Activated CD8-positive, alpha-beta T cell treated with anti-CD3 and anti-CD28 coated beads for 36 hours (primary cell): ENCODE results near the gene ZDHHC21. TPM values are rescaled to one million over a fixed set of nuclear protein-coding genes. Genes with fewer than 3 reads are reported as not detected.

Experiments used
- ATAC-seq: fragments of 200-7000 bp; cut with Tn5 transposase; one replicate; pipeline ENCODE4 v1.10.0; 2021; ENCODE audit warnings: mild to moderate bottlenecking, moderate library complexity
- CTCF ChIA-PET: fragments of 350-600 bp; sonication (Branson Sonifier 250); formaldehyde crosslinking; loops from one replicate; lab custom pipeline; 2021; ENCODE audit warnings: antibody characterized with exemption; lab: Charles Lee
- POLR2A ChIA-PET: fragments of 350-600 bp; sonication (Branson Sonifier 250); formaldehyde crosslinking; loops from one replicate; lab custom pipeline; 2021; ENCODE audit warnings: antibody characterized with exemption; lab: Charles Lee
- DNase-seq: peaks from one replicate; pipeline ENCODE4 v3.0.0-alpha.2; 2020
- H3K27ac Mint-ChIP-seq: one replicate; pipeline ENCODE4 v1.8.0; 2021; ENCODE audit warnings: mild to moderate bottlenecking, mixed read lengths
- H3K27me3 Mint-ChIP-seq: one replicate; pipeline ENCODE4 v1.8.0; 2021; ENCODE audit warnings: mixed read lengths
- H3K36me3 Mint-ChIP-seq: one replicate; pipeline ENCODE4 v1.8.0; 2021; ENCODE audit warnings: low read depth, mixed read lengths
- H3K4me1 Mint-ChIP-seq: one replicate; pipeline ENCODE4 v1.8.0; 2021; ENCODE audit warnings: low read depth, mixed read lengths
- H3K4me3 Mint-ChIP-seq: one replicate; pipeline ENCODE4 v1.8.0; 2021; ENCODE audit warnings: mild to moderate bottlenecking, moderate library complexity, mixed read lengths
- H3K9me3 Mint-ChIP-seq: one replicate; pipeline ENCODE4 v1.8.0; 2021; ENCODE audit warnings: mixed read lengths
- CTCF ChIP-seq: fragments of 200-600 bp; IDR thresholded peaks from one replicate; pipeline ENCODE4 v1.8.0; 2022; ENCODE audit warnings: antibody characterized with exemption, mild to moderate bottlenecking
- intact Hi-C: fragments of 100-400 bp; cut with micrococcal nuclease; formaldehyde crosslinking; loops from one replicate; pipeline ENCODE4 v1.10.0; 2022
- total RNA-seq, 2 experiments: library from RNA; stranded (reverse); gene quantifications; one replicate each; pipeline ENCODE4 v1.2.3, GENCODE V29; 2021

The ZDHHC21 gene
- total RNA-seq, 2 experiments from 2014 or later, result 4.3 to 5.2 TPM

DNA sequence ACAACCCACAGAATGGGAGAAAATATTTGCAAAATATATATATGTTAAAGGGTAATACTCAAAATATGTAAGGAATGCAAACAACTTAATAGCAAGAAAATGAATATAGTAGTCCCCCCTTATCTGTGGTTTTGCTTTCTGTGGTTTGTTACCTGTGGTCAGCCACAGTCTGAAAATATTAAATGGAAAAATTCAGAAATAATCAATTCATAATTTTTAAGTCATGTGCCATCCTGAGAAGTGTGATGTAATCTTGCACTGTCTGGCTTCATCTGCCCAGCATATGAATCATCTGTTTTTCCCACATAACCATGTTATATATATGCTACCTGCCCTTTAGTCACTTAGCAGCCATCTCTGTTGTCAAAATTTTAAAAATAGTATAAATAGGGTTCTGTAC lies 17.6 kb upstream of the ZDHHC21 start:
- Mint-ChIP-seq H3K36me3 (peaks cover 1% of the 10 kb centered on the region), H3K27me3 (peaks cover 30% of the 10 kb centered on the region), H3K27ac (no peak overlapping the region), H3K4me3 (no peak overlapping the region), H3K4me1 (peaks cover 4% of the 10 kb centered on the region), H3K9me3 (peaks cover 7% of the 10 kb centered on the region)
- DNase-seq, result no peak
- ATAC-seq, result no peak
- no peak for TF ChIP-seq CTCF
- POLR2A ChIA-PET, result interaction anchor here (0.6 kb wide), 1 partner anchor 405 kb away, joined by 3 read pairs; no protein-coding TSS in a partner anchor
- intact Hi-C loops, result no loop called here
- CTCF ChIA-PET, result no interaction called here

- Mint-ChIP-seq H3K27me3 (peaks cover 28% of the 10 kb centered on the region), H3K4me1 (peaks cover 4% of the 10 kb centered on the region), H3K27ac (no peak overlapping the region), H3K9me3 (peaks cover 20% of the 10 kb centered on the region), H3K36me3 (peaks cover 3% of the 10 kb centered on the region), H3K4me3 (no peak overlapping the region)
- ChIA-PET CTCF (interaction anchor here (0.9 kb wide), 1 partner anchor 62 kb away, joined by 3 read pairs; no protein-coding TSS in a partner anchor), POLR2A (interaction anchor here (1.7 kb wide), 1 partner anchor 14 kb away, joined by 5 read pairs; the partner anchor contains the start of gene ZDHHC21)
- ATAC-seq, result no peak
- TF ChIP-seq CTCF, result no peak
- DNase-seq, result no peak
- intact Hi-C loops, result no loop called here
Measured at GRCh38 chr9:14706530-14707140, 13.4 kb upstream of the ZDHHC21 start.

- CTCF ChIA-PET, result no interaction called here
- Mint-ChIP-seq H3K9me3 (peaks cover 20% of the 10 kb centered on the region), H3K4me3 (no peak overlapping the region)
Measured at GRCh38 chr9:14705079-14705478, 11.8 kb upstream of the ZDHHC21 start.

DNA sequence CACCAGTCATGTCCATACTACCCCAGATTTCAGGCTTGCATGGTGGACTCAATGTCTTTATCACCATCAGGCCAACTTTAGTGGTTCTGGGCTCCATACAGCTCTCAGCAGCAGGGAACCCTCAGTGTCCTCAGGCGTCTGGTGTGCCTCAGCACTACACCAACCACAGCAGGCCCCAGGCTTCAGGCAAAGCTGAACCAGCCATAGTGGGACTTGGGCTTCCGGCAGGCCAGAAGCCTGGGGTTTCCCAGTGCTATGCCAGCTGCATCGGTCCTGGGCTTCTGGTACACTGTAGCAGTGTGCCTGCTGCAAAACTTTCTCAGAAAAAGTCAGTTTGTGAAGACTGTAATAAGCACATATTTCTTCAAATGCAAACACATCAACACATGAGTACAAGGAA lies 11.0 kb upstream of the ZDHHC21 start:
- no peak for TF ChIP-seq CTCF
- no peak for ATAC-seq
- DNase-seq, result no peak
- Mint-ChIP-seq H3K4me3 (no peak overlapping the region), H3K36me3 (peaks cover 3% of the 10 kb centered on the region), H3K4me1 (no peaks in the 10 kb centered on the region), H3K27me3 (peaks cover 20% of the 10 kb centered on the region), H3K9me3 (peaks cover 20% of the 10 kb centered on the region), H3K27ac (no peak overlapping the region)
- ChIA-PET CTCF (no interaction called here), POLR2A (no interaction called here)
- intact Hi-C loops, result no loop called here

More at GRCh38 chr9:14705079-14705478, 11.8 kb upstream of the ZDHHC21 start:
- H3K27me3 Mint-ChIP-seq, result peaks cover 24% of the 10 kb centered on the region
- H3K27ac Mint-ChIP-seq, result no peak overlapping the region
- no peak for TF ChIP-seq CTCF
- POLR2A ChIA-PET, result interaction anchor here (1.7 kb wide), 1 partner anchor 12 kb away, joined by 5 read pairs; the partner anchor contains the start of gene ZDHHC21
- no peak for ATAC-seq
- H3K36me3 Mint-ChIP-seq, result peaks cover 3% of the 10 kb centered on the region
- no peak for DNase-seq
- intact Hi-C loops, result no loop called here
- no peaks in the 10 kb centered on the region for H3K4me1 Mint-ChIP-seq

- intact Hi-C loops, result no loop called here
- POLR2A ChIA-PET, result no interaction called here
- ATAC-seq (no peak), DNase-seq (no peak)
- Mint-ChIP-seq H3K27me3 (peaks cover 7% of the 10 kb centered on the region), H3K27ac (no peak overlapping the region), H3K4me1 (no peaks in the 10 kb centered on the region), H3K4me3 (no peak overlapping the region), H3K36me3 (peaks cover 3% of the 10 kb centered on the region), H3K9me3 (peaks cover 14% of the 10 kb centered on the region)
- TF ChIP-seq CTCF, result no peak
- CTCF ChIA-PET, result no interaction called here
Measured at GRCh38 chr9:14702200-14702720, 9.0 kb upstream of the ZDHHC21 start.
